ENCODE measurements around the gene ZNF385D.

GRCh38 chr3:21592828-21593227 lies 158.2 kb downstream of the ZNF385D start:
- no peak for TF ChIP-seq ZNF8 (CRISPR knock-in tag; IDR thresholded peaks at IDR 0.05)
- TF ChIP-seq PATZ1 (CRISPR knock-in tag; IDR thresholded peaks at IDR 0.05; ENCODE audit: borderline replicate concordance), result no peak
- TF ChIP-seq CREB5 (CRISPR knock-in tag; IDR thresholded peaks at IDR 0.05; ENCODE audit: low read depth), result no peak
- TF ChIP-seq ARNTL (CRISPR knock-in tag; IDR thresholded peaks at IDR 0.05; ENCODE audit: borderline replicate concordance, low read depth), result no peak
- TF ChIP-seq RARB (CRISPR knock-in tag; IDR thresholded peaks at IDR 0.05), result no peak
- TF ChIP-seq SNAI2 (CRISPR knock-in tag; IDR thresholded peaks at IDR 0.05), result no peak
- TF ChIP-seq CSDC2 (CRISPR knock-in tag; IDR thresholded peaks at IDR 0.05), result no peak

Measured in SK-N-SH treated with all-trans-retinoic acid at 6 μM for 48 hours (cell line).